HepG2 (cell line): ENCODE results near the gene UBE2QL1.

Source experiments
- FOSL2 ChIP-seq: sonication (generic); formaldehyde crosslinking; IDR thresholded peaks from 2 replicates; pipeline ENCODE4 v1.4.0; 2020; ENCODE audit warnings: missing genetic modification reagents
- FOXC1 ChIP-seq: sonication (generic); formaldehyde crosslinking; IDR thresholded peaks from 2 replicates; pipeline ENCODE4 v1.8.0; 2022; ENCODE audit warnings: mild to moderate bottlenecking, missing genetic modification reagents, borderline replicate concordance
- JUNB ChIP-seq: sonication (generic); formaldehyde crosslinking; IDR thresholded peaks from 2 replicates; pipeline ENCODE4 v1.8.0; 2022; ENCODE audit warnings: missing genetic modification reagents, mild to moderate bottlenecking, borderline replicate concordance
- KDM1A ChIP-seq: IDR thresholded peaks from 2 replicates; pipeline ENCODE4 v1.6.1; 2016; ENCODE audit warnings: missing compliant biosample characterization
- POLR2AphosphoS2 ChIP-seq: IDR thresholded peaks from 2 replicates; pipeline ENCODE4 v1.6.1; 2011; ENCODE audit warnings: low read depth, low read length, improper control_type of control experiment
- RAD21 ChIP-seq: fragments of 450-650 bp; formaldehyde crosslinking; IDR thresholded peaks from 2 replicates; pipeline ENCODE4 v1.5.0; 2020; ENCODE audit warnings: mild to moderate bottlenecking
- ZIK1 ChIP-seq: sonication (generic); formaldehyde crosslinking; IDR thresholded peaks from 2 replicates; pipeline ENCODE4 v1.5.0; 2020; ENCODE audit warnings: mild to moderate bottlenecking, low read depth, missing genetic modification reagents, borderline replicate concordance
- ZNF10 ChIP-seq: sonication (generic); formaldehyde crosslinking; IDR thresholded peaks from 2 replicates; pipeline ENCODE4 v1.4.0; 2020; ENCODE audit warnings: mild to moderate bottlenecking, low read depth, missing genetic modification reagents, borderline replicate concordance
- ZNF274 ChIP-seq: sonication (generic); formaldehyde crosslinking; IDR thresholded peaks from 2 replicates; pipeline ENCODE4 v1.5.1; 2020; ENCODE audit warnings: mild to moderate bottlenecking, missing genetic modification reagents
- ZNF574 ChIP-seq: sonication (generic); formaldehyde crosslinking; IDR thresholded peaks from 2 replicates; pipeline ENCODE4 v1.4.0; 2020; ENCODE audit warnings: missing genetic modification reagents
- TF ChIP-seq, protein P1 (sequence below): sonication (generic); formaldehyde crosslinking; IDR thresholded peaks from 2 replicates; pipeline ENCODE4 v1.4.0; 2020; ENCODE audit warnings: missing genetic modification reagents

DNA sequence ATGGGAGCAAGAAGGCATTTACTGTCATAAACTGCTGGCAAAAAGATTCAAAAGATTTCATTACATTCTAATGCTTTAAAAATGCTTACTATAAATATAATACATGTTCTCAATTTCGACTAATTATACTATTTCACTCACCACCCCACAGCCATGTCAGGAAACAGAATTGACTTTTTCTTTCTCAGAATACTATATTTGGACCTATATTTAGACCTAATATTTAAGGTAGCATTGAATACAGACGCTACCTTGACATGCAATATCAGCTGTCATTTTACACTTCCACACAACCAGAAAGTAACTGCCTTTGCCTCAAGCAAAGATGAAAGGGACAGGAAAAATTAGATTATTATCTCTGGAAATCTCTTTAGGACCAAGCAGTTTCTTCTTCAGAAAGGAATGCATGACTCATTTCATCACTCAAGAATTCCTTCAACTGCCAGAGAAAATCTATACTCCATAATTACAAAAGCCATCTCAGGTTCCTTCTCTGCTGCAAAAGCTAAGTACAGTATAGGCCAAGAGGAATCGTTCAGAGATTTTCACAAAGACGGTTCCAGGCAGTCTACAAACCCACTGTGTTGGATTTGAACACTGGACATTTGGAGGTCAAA lies 11.8 kb upstream of the UBE2QL1 start:
- TF ChIP-seq KDM1A (CRISPR knock-in tag) (no peak), POLR2AphosphoS2 (no peak), FOXC1 (CRISPR knock-in tag) (no peak), ZNF574 (CRISPR knock-in tag) (no peak), ZNF274 (CRISPR knock-in tag) (no peak), FOSL2 (CRISPR knock-in tag) (no peak), ZNF10 (CRISPR knock-in tag) (no peak), RAD21 (CRISPR knock-in tag) (no peak), JUNB (CRISPR knock-in tag) (no peak), ZIK1 (CRISPR knock-in tag) (no peak)
- TF ChIP-seq, protein P1, sequence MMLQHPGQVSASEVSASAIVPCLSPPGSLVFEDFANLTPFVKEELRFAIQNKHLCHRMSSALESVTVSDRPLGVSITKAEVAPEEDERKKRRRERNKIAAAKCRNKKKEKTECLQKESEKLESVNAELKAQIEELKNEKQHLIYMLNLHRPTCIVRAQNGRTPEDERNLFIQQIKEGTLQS (CRISPR knock-in tag) = no peak
